SU-DHL-6 (cell line): ENCODE measurements around the gene VILL.

ENCODE experiments used
- CTCF ChIP-seq: fragments of 200-600 bp; sonication (generic); IDR thresholded peaks from one replicate; pipeline ENCODE4 v1.5.1; 2017; ENCODE audit warnings: antibody characterized with exemption, mild to moderate bottlenecking, low read length, moderate library complexity; ENCODE audit not compliant: insufficient read depth, poor library complexity, severe bottlenecking
- EZH2phosphoT487 ChIP-seq: fragments of 200-600 bp; sonication (generic), shearing (Covaris generic); conservative IDR thresholded peaks from 2 replicates; pipeline ENCODE4 v1.6.1; 2018; ENCODE audit warnings: mild to moderate bottlenecking, antibody characterized with exemption, low read length, moderate library complexity, mixed read lengths

GRCh38 chr3:37991823-37992222, 1.2 kb downstream of the VILL start:
- TF ChIP-seq CTCF, result no peak
- no peak for TF ChIP-seq EZH2phosphoT487
